GM12878 (cell line): ENCODE measurements around the gene VPS26B. TPM values are rescaled to one million over a fixed set of nuclear protein-coding genes. Genes with fewer than 3 reads are reported as not detected.

Experiments used
- ATAC-seq: fragments of 200-7000 bp; cut with Tn5 transposase; 3 replicates; pipeline ENCODE4 v1.9.1; 2020; ENCODE audit warnings: mild to moderate bottlenecking, moderate library complexity
- BruUV-seq: library from RNA; stranded (reverse); fragments of 400-500 nt; replicated peaks from 2 replicates; lab custom pipeline; 2021; lab: Mats Ljungman, UMichigan
- CTCF ChIA-PET: fragments of 300-600 bp; sonication (Branson Sonifier 250); formaldehyde crosslinking; extraction: SDS; loops from one replicate; lab custom pipeline; 2021; ENCODE audit warnings: inconsistent platforms; lab: Yijun Ruan, JAX
- POLR2A ChIA-PET: fragments of 350-600 bp; formaldehyde crosslinking; extraction: SDS; loops from one replicate; lab custom pipeline; 2021; ENCODE audit warnings: inconsistent platforms; lab: Charles Lee
- RAD21 ChIA-PET: fragments of 300-600 bp; sonication (Branson Sonifier 250); formaldehyde crosslinking; loops from one replicate; lab custom pipeline; 2023; ENCODE audit warnings: antibody characterized with exemption; ENCODE audit not compliant: unreplicated experiment; lab: Charles Lee
- SMC1A ChIA-PET: fragments of 300-600 bp; sonication (Branson Sonifier 250); formaldehyde crosslinking; loops from one replicate; lab custom pipeline; 2023; ENCODE audit not compliant: unreplicated experiment, uncharacterized antibody; lab: Charles Lee
- DNase-seq: peaks from one replicate; pipeline ENCODE4 v3.0.0-alpha.2; 2011; ENCODE audit warnings: low read depth, low spot score
- FAIRE-seq: peaks from 3 replicates; lab custom pipeline; 2011; peaks lifted over from hg19 to GRCh38; lab: Jason Lieb, UNC
- H2AFZ ChIP-seq: 2 replicates; pipeline ENCODE4 v1.6.0; 2011; ENCODE audit warnings: low read depth, low read length, control low read depth; ENCODE audit not compliant: control insufficient read depth
- H3K27ac ChIP-seq: 2 replicates; pipeline ENCODE4 v1.5.1; 2011; ENCODE audit warnings: control low read depth; ENCODE audit not compliant: control insufficient read depth, insufficient read depth
- H3K27me3 ChIP-seq, 2 experiments: replicated peaks in 1 of 2; 2 replicates each; pipeline versions ENCODE4 v1.6.0 to v1.6.1; 2011; ENCODE audit warnings: low read length in 1 of 2; ENCODE audit not compliant: control insufficient read depth in 2 of 2, insufficient read depth in 2 of 2
- H3K36me3 ChIP-seq, 2 experiments: 2 replicates each; pipeline ENCODE4 v1.5.1; 2011; ENCODE audit warnings: low read length in 1 of 2; ENCODE audit not compliant: control insufficient read depth in 2 of 2, insufficient read depth in 2 of 2
- H3K4me1 ChIP-seq: 2 replicates; pipeline ENCODE4 v1.6.1; 2011; ENCODE audit warnings: mild to moderate bottlenecking, low read length, moderate library complexity, mixed read lengths; ENCODE audit not compliant: control insufficient read depth, insufficient read depth
- H3K4me2 ChIP-seq: 2 replicates; pipeline ENCODE4 v1.6.0; 2011; ENCODE audit warnings: control low read depth; ENCODE audit not compliant: control insufficient read depth, insufficient read depth
- H3K4me3 ChIP-seq: fragments of 200-600 bp; sonication (generic); 2 replicates; pipeline ENCODE4 v1.5.1; 2016
- H3K79me2 ChIP-seq: 2 replicates; pipeline ENCODE4 v1.6.0; 2011; ENCODE audit warnings: low read length; ENCODE audit not compliant: control insufficient read depth, insufficient read depth
- H3K9ac ChIP-seq: 2 replicates; pipeline ENCODE4 v1.8.0; 2011; ENCODE audit warnings: low read length, control low read depth, mixed read lengths; ENCODE audit not compliant: control insufficient read depth, insufficient read depth
- H3K9me3 ChIP-seq: replicated peaks from 3 replicates; pipeline ENCODE4 v1.5.1; 2011; ENCODE audit warnings: mild to moderate bottlenecking, low read length; ENCODE audit not compliant: control insufficient read depth, insufficient read depth
- H4K20me1 ChIP-seq: 2 replicates; pipeline ENCODE4 v1.6.0; 2011; ENCODE audit not compliant: control insufficient read depth, insufficient read depth
- BRCA1 ChIP-seq: IDR thresholded peaks from 2 replicates; pipeline ENCODE4 v1.6.1; 2011; ENCODE audit warnings: low read depth, low read length, improper control_type of control experiment
- CEBPZ ChIP-seq: fragments of 150-350 bp; IDR thresholded peaks from 2 replicates; pipeline ENCODE4 v1.6.1; 2016; ENCODE audit warnings: low read depth, low read length
- CUX1 ChIP-seq: IDR thresholded peaks from 2 replicates; pipeline ENCODE4 v1.6.1; 2012; ENCODE audit warnings: improper control_type of control experiment, low read depth, low read length; ENCODE audit not compliant: insufficient replicate concordance
- GABPA ChIP-seq: IDR thresholded peaks from 2 replicates; pipeline ENCODE4 v1.6.1; 2014; ENCODE audit warnings: antibody characterized with exemption, low read depth, mild to moderate bottlenecking, inconsistent platforms
- HDAC6 ChIP-seq: fragments of 200-600 bp; sonication (generic); IDR thresholded peaks from one replicate; pipeline ENCODE4 v1.8.0; 2017; ENCODE audit warnings: antibody characterized with exemption; ENCODE audit not compliant: unreplicated experiment
- MEF2B ChIP-seq: fragments of 450-650 bp; IDR thresholded peaks from 2 replicates; pipeline ENCODE4 v1.6.1; 2018; ENCODE audit warnings: mild to moderate bottlenecking, moderate library complexity; ENCODE audit not compliant: partially characterized antibody, poor library complexity, severe bottlenecking
- PML ChIP-seq: IDR thresholded peaks from 2 replicates; pipeline ENCODE4 v1.6.1; 2012; ENCODE audit warnings: low read length, inconsistent platforms
- TCF3 ChIP-seq: IDR thresholded peaks from 2 replicates; pipeline ENCODE4 v1.6.1; 2012; ENCODE audit warnings: low read depth, mild to moderate bottlenecking, low read length, borderline replicate concordance; ENCODE audit not compliant: insufficient read depth
- WGBS: methylation state at CpG from one replicate; pipeline ENCODE4 v1.1.6; 2016; ENCODE audit warnings: low lambda C conversion rate; ENCODE audit not compliant: insufficient replicate concordance, insufficient coverage; ENCODE audit errors: missing lambda C conversion rate; 5-methylcytosine and 5-hydroxymethylcytosine counted together
- in situ Hi-C: fragments of 300-500 bp; cut with MboI; formaldehyde crosslinking; loops from 9 replicates; pipeline ENCODE4 v1.14.3; 2018; ENCODE audit warnings: mixed read lengths
- intact Hi-C: fragments of 100-400 bp; cut with micrococcal nuclease; formaldehyde crosslinking; loops from one replicate; pipeline ENCODE4 v1.14.2; 2022; ENCODE audit not compliant: unreplicated experiment
- polyA plus RNA-seq, 11 experiments: library from polyadenylated mRNA; depleted of rRNA in 4 of 11; unstranded in 6 of 11; stranded (reverse) in 5 of 11; fragments of >200 nt; fragmentation: Nextera tagmentation in 4 of 11; fragmentation: Illumina TruSeq in 1 of 11; extraction: Ambion mirVana in 4 of 11; extraction: Trizol in 1 of 11; gene quantifications; 1 replicate in 1 of 11; 2 replicates in 10 of 11; pipeline versions ENCODE4 v1.2.1 to v1.2.3, GENCODE V29; 2011 to 2016; ENCODE audit warnings: inconsistent platforms in 2 of 11, missing spikeins in 2 of 11, low read depth in 1 of 11
- total RNA-seq, 4 experiments: library from RNA; depleted of rRNA in 3 of 4; stranded (reverse); fragments of >200 nt in 3 of 4; fragmentation: Illumina TruSeq in 1 of 4; extraction: Trizol in 1 of 4; gene quantifications; 2 replicates each; pipeline versions ENCODE4 v1.2.1 to v1.2.3, GENCODE V29; 2013 to 2021

Gene VPS26B
- total and polyA plus RNA-seq, 10 of the 15 experiments (the other 5 are each of a cell fraction or from before 2014, with no cell fraction given): 1.6 to 26.9 (median 13.3) TPM

GRCh38 chr11:134271978-134272377 lies 47.5 kb downstream of the VPS26B start:
- ChIA-PET POLR2A (no interaction called here), RAD21 (no interaction called here), SMC1A (no interaction called here), CTCF (interaction anchor here (2.8 kb wide), 1 partner anchor 10 kb away, joined by 15 read pairs; no protein-coding TSS in a partner anchor)
- H3K27me3 ChIP-seq: peaks cover 4 to 17% of the 10 kb centered on the region in 2 experiments
- H3K9me3 ChIP-seq: no peaks in the 10 kb centered on the region
- FAIRE-seq (no peak), ATAC-seq (no peak), DNase-seq (no peak)
- TF ChIP-seq CUX1 (no peak), CEBPZ (no peak), HDAC6 (no peak), MEF2B (no peak), PML (no peak), TCF3 (no peak), BRCA1 (no peak), GABPA (no peak)
- intact Hi-C loops: no loop called here
- H3K27ac ChIP-seq: no peak overlapping the region
- H4K20me1 ChIP-seq: no peaks in the 10 kb centered on the region
- WGBS: 78% methylated on average over 4 of the region's 4 CpGs
- H3K9ac ChIP-seq: no peak overlapping the region
- H3K4me2 ChIP-seq: no peak overlapping the region
- H2AFZ ChIP-seq: no peak overlapping the region
- no peaks in the 10 kb centered on the region for H3K36me3 ChIP-seq
- H3K4me3 ChIP-seq: no peak overlapping the region
- in situ Hi-C loops: no loop called here
- no TSS peak for BruUV-seq
- peaks cover 6% of the 10 kb centered on the region for H3K4me1 ChIP-seq
- H3K79me2 ChIP-seq: no peaks in the 10 kb centered on the region
